Measurements from ENCODE around the gene CHCHD1.
A peak's percentile ranks its signal among the peaks of the same experiment; 100 is the strongest.

CHCHD1 gene

DNA sequence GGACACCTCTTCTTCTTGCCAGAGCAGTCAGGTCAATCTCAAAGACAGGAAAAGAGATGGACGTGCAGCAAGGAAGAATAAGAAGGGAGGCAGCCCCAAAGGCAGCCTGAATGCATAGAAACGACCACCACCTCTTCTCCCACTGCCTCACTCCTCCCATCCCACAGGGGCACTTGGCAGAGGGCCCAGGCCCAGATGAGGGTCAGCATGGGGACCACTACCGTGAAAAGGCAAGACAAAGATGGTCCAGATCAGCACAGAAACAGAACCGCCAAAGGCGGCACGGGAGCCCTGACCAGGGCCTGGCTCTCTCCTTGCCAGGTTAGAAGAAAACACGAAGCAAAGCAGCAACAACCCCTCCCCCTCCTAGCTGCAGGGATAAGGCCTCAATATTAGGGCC, 31.5 kb downstream of the CHCHD1 start:
- Histone ChIP-seq H3K4me1 (ENCODE audit: control insufficient read depth, insufficient read depth, low read length) (peaks cover 25% of the 10 kb centered on the region), H3K4me3 (ENCODE audit: low read length in 2 of 2) (no peak overlapping the region), H3K9me3 (ENCODE audit: control insufficient read depth in 2 of 2, low read length in 2 of 2) (no peaks in the 10 kb centered on the region), H3K27me3 (ENCODE audit: control insufficient read depth in 1 of 2, insufficient read depth in 2 of 2, low read length in 2 of 2) (no peaks in the 10 kb centered on the region), H3K36me3 (ENCODE audit: control insufficient read depth in 2 of 2, insufficient read depth in 2 of 2, low read length in 2 of 2) (peaks cover 48 to 49% of the 10 kb centered on the region in 2 donors), H3K27ac (ENCODE audit: low read length) (no peak overlapping the region), H3K9ac (ENCODE audit: low read length in 2 of 2) (no peak overlapping the region)

GRCh38 chr10:73814276-73814895, 32.5 kb downstream of the CHCHD1 start:
- Histone ChIP-seq H3K9me3 (ENCODE audit: control insufficient read depth in 2 of 2, low read length in 2 of 2) (no peaks in the 10 kb centered on the region), H3K27me3 (ENCODE audit: control insufficient read depth in 1 of 2, insufficient read depth in 2 of 2, low read length in 2 of 2) (no peaks in the 10 kb centered on the region), H3K4me1 (ENCODE audit: control insufficient read depth, insufficient read depth, low read length) (peaks cover 30% of the 10 kb centered on the region), H3K4me3 (ENCODE audit: low read length in 2 of 2) (no peak overlapping the region), H3K9ac (ENCODE audit: low read length in 2 of 2) (no peak overlapping the region), H3K36me3 (ENCODE audit: control insufficient read depth in 2 of 2, insufficient read depth in 2 of 2, low read length in 2 of 2) (peaks cover 50 to 51% of the 10 kb centered on the region in 2 donors), H3K27ac (ENCODE audit: low read length) (no peak overlapping the region)

- H3K4me1 ChIP-seq (ENCODE audit: control insufficient read depth, insufficient read depth, low read length): peaks cover 30% of the 10 kb centered on the region
- H3K9ac ChIP-seq (ENCODE audit: low read length in 2 of 2): no peak overlapping the region
- peaks cover 50 to 51% of the 10 kb centered on the region in 2 donors for H3K36me3 ChIP-seq (ENCODE audit: control insufficient read depth in 2 of 2, insufficient read depth in 2 of 2, low read length in 2 of 2)
- H3K27ac ChIP-seq (ENCODE audit: low read length): no peak overlapping the region
- no peak overlapping the region for H3K4me3 ChIP-seq (ENCODE audit: low read length in 2 of 2)
- no peaks in the 10 kb centered on the region for H3K27me3 ChIP-seq (ENCODE audit: control insufficient read depth in 1 of 2, insufficient read depth in 2 of 2, low read length in 2 of 2)
- H3K9me3 ChIP-seq (ENCODE audit: control insufficient read depth in 2 of 2, low read length in 2 of 2): no peaks in the 10 kb centered on the region
Measured at GRCh38 chr10:73814896-73815718, 33.3 kb downstream of the CHCHD1 start.

DNA sequence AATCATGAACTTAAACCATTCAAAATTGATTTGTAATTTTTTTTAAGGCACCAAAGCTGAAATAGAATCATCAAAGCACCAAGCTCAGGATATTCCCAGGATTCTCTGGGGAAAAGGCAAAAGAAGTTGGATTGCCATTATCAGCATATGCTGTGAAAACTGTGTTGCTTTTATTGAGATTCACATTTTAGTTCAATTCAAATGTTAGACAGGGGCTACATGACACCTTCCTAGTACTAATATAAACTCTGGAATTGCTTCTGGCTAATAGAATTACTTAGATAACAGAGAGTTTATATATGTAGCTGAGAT, 33.8 kb downstream of the CHCHD1 start:
- H3K4me3 ChIP-seq (ENCODE audit: low read length in 2 of 2): no peak overlapping the region
- H3K9me3 ChIP-seq (ENCODE audit: control insufficient read depth in 2 of 2, low read length in 2 of 2): no peaks in the 10 kb centered on the region
- no peak overlapping the region for H3K27ac ChIP-seq (ENCODE audit: low read length)
- no peaks in the 10 kb centered on the region for H3K27me3 ChIP-seq (ENCODE audit: control insufficient read depth in 1 of 2, insufficient read depth in 2 of 2, low read length in 2 of 2)
- peaks cover 25% of the 10 kb centered on the region for H3K4me1 ChIP-seq (ENCODE audit: control insufficient read depth, insufficient read depth, low read length)
- H3K36me3 ChIP-seq (ENCODE audit: control insufficient read depth in 2 of 2, insufficient read depth in 2 of 2, low read length in 2 of 2): peaks cover 50 to 51% of the 10 kb centered on the region in 2 donors
- H3K9ac ChIP-seq (ENCODE audit: low read length in 2 of 2): no peak overlapping the region

DNA sequence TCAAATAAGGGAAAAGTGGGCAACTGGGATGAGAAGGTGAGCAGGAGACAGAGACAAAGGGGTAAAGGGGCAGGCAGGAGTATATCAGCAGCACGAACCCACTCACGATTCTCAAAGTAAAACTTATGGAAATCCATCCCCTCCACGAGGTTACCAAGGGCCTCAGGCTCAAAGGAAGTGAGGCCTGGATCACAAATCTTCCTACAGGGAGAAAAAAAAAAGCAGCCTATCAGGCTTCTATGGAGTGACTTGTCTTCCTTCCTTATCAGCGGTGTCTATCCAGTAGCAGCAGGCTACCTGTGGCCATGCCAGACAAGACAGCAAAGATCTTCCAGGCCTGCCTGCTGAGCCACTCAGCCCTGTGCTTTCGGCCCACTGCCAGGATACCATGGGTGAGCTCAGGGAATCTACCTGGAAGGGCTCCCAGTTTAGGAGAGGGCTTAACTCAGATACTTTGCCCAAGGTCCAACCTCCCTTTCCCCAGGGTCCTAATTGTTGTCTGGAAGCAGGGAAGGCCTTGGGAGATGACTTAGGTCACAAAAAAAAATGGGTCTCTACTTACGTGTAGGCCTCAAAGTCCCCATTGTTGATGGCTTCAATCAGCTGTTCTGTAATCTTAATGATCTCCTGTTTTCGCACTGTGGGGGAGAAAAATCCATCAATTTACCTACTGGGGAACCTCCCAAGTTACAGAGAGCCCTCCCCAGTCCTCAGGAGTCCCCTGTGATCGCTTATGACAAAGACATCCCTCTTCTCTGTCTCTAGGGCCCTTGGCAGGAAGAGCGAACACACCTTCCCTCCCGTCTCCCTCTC, 35.3 kb downstream of the CHCHD1 start:
- no peak overlapping the region for H3K4me3 ChIP-seq (ENCODE audit: low read length in 2 of 2)
- H3K36me3 ChIP-seq (ENCODE audit: control insufficient read depth in 2 of 2, insufficient read depth in 2 of 2, low read length in 2 of 2): peaks cover 60% of the 10 kb centered on the region in 2 donors
- H3K27ac ChIP-seq (ENCODE audit: low read length): peak overlapping the region; percentile 66
- peaks cover 23% of the 10 kb centered on the region for H3K4me1 ChIP-seq (ENCODE audit: control insufficient read depth, insufficient read depth, low read length)
- peak overlapping the region in 1 of 2 donors; percentile 13 for H3K9ac ChIP-seq (ENCODE audit: low read length in 2 of 2)
- no peaks in the 10 kb centered on the region for H3K27me3 ChIP-seq (ENCODE audit: control insufficient read depth in 1 of 2, insufficient read depth in 2 of 2, low read length in 2 of 2)
- no peaks in the 10 kb centered on the region for H3K9me3 ChIP-seq (ENCODE audit: control insufficient read depth in 2 of 2, low read length in 2 of 2)

GRCh38 chr10:73817826-73818225, 36.0 kb downstream of the CHCHD1 start:
- no peaks in the 10 kb centered on the region for H3K27me3 ChIP-seq (ENCODE audit: control insufficient read depth in 1 of 2, insufficient read depth in 2 of 2, low read length in 2 of 2)
- H3K9ac ChIP-seq (ENCODE audit: low read length in 2 of 2): peak overlapping the region; percentile 13 to 27
- H3K36me3 ChIP-seq (ENCODE audit: control insufficient read depth in 2 of 2, insufficient read depth in 2 of 2, low read length in 2 of 2): peaks cover 62 to 63% of the 10 kb centered on the region in 2 donors
- peak overlapping the region; percentile 66 for H3K27ac ChIP-seq (ENCODE audit: low read length)
- no peaks in the 10 kb centered on the region for H3K9me3 ChIP-seq (ENCODE audit: control insufficient read depth in 2 of 2, low read length in 2 of 2)
- peaks cover 23% of the 10 kb centered on the region for H3K4me1 ChIP-seq (ENCODE audit: control insufficient read depth, insufficient read depth, low read length)
- H3K4me3 ChIP-seq (ENCODE audit: low read length in 2 of 2): no peak overlapping the region

DNA sequence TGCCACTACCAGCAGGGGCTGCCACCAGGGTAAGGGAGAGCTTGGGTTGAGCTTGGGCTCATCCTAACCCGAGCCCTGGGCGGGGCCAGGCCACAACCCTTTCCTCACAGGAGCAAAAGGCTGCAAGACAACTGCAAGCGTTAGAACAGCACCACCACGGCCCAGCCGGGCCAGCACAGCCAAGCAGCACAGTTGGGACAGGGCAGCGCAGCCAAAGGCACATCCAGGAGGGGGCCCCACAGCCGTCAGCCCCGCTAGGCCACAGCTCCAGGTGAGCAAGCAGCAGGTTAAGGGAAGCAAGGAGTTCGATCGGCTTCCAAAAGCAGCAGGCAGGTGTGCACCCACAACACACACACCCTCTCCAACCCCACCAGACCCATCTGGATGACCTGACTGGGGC, 36.6 kb downstream of the CHCHD1 start:
- no peak overlapping the region for H3K9ac ChIP-seq (ENCODE audit: low read length in 2 of 2)
- H3K4me3 ChIP-seq (ENCODE audit: low read length in 2 of 2): no peak overlapping the region
- peaks cover 23% of the 10 kb centered on the region for H3K4me1 ChIP-seq (ENCODE audit: control insufficient read depth, insufficient read depth, low read length)
- peak overlapping the region; percentile 66 for H3K27ac ChIP-seq (ENCODE audit: low read length)
- peaks cover 60 to 63% of the 10 kb centered on the region in 2 donors for H3K36me3 ChIP-seq (ENCODE audit: control insufficient read depth in 2 of 2, insufficient read depth in 2 of 2, low read length in 2 of 2)
- no peaks in the 10 kb centered on the region for H3K9me3 ChIP-seq (ENCODE audit: control insufficient read depth in 2 of 2, low read length in 2 of 2)
- H3K27me3 ChIP-seq (ENCODE audit: control insufficient read depth in 1 of 2, insufficient read depth in 2 of 2, low read length in 2 of 2): no peaks in the 10 kb centered on the region

- H3K9ac ChIP-seq (ENCODE audit: low read length in 2 of 2): no peak overlapping the region
- H3K4me1 ChIP-seq (ENCODE audit: control insufficient read depth, insufficient read depth, low read length): peaks cover 23% of the 10 kb centered on the region
- H3K36me3 ChIP-seq (ENCODE audit: control insufficient read depth in 2 of 2, insufficient read depth in 2 of 2, low read length in 2 of 2): peaks cover 63% of the 10 kb centered on the region in 2 donors
- H3K27ac ChIP-seq (ENCODE audit: low read length): peak overlapping the region; percentile 66
- H3K27me3 ChIP-seq (ENCODE audit: control insufficient read depth in 1 of 2, insufficient read depth in 2 of 2, low read length in 2 of 2): no peaks in the 10 kb centered on the region
- H3K4me3 ChIP-seq (ENCODE audit: low read length in 2 of 2): no peak overlapping the region
- H3K9me3 ChIP-seq (ENCODE audit: control insufficient read depth in 2 of 2, low read length in 2 of 2): no peaks in the 10 kb centered on the region
Measured at GRCh38 chr10:73819081-73819480, 37.2 kb downstream of the CHCHD1 start.

DNA sequence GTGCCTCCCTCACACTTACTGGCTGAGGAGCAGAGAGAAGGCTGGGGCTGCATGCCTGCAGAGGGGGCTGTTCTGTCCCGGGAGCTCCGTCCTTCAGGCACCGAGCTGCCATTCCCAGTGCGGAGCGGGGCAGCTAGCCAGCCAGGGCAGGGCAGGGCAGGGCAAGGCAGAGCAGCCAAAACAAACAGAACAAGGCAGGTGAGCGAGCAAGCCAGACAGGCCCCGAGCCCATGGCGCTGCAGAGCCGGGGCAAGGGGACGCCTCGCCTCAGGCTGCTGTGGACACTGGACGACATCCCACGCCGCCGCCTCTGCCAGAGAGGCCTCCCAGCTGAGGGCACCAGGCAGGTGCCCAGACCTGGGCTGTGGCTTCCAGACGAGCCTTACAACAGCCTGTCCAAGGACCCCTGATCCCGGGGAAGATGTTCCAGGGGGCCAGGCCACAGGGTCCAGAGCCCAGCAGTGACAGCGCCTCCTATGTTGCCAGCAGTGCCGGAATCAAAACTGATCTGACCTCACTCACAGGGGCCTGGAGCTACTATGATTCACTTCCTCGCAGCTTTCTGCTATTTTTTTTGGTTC, 37.8 kb downstream of the CHCHD1 start:
- H3K9ac ChIP-seq (ENCODE audit: low read length in 2 of 2): peak overlapping the region in 1 of 2 donors; percentile 22
- H3K36me3 ChIP-seq (ENCODE audit: control insufficient read depth in 2 of 2, insufficient read depth in 2 of 2, low read length in 2 of 2): peaks cover 65% of the 10 kb centered on the region in 2 donors
- H3K4me3 ChIP-seq (ENCODE audit: low read length in 2 of 2): no peak overlapping the region
- peak overlapping the region; percentile 66 for H3K27ac ChIP-seq (ENCODE audit: low read length)
- H3K4me1 ChIP-seq (ENCODE audit: control insufficient read depth, insufficient read depth, low read length): peaks cover 23% of the 10 kb centered on the region
- no peaks in the 10 kb centered on the region for H3K27me3 ChIP-seq (ENCODE audit: control insufficient read depth in 1 of 2, insufficient read depth in 2 of 2, low read length in 2 of 2)
- H3K9me3 ChIP-seq (ENCODE audit: control insufficient read depth in 2 of 2, low read length in 2 of 2): no peaks in the 10 kb centered on the region

GRCh38 chr10:73823391-73823790, 41.5 kb downstream of the CHCHD1 start:
- H3K4me3 ChIP-seq (ENCODE audit: low read length in 2 of 2): no peak overlapping the region
- peaks cover 61 to 64% of the 10 kb centered on the region in 2 donors for H3K36me3 ChIP-seq (ENCODE audit: control insufficient read depth in 2 of 2, insufficient read depth in 2 of 2, low read length in 2 of 2)
- H3K9me3 ChIP-seq (ENCODE audit: control insufficient read depth in 2 of 2, low read length in 2 of 2): no peaks in the 10 kb centered on the region
- peaks cover 13% of the 10 kb centered on the region for H3K4me1 ChIP-seq (ENCODE audit: control insufficient read depth, insufficient read depth, low read length)
- no peak overlapping the region for H3K27ac ChIP-seq (ENCODE audit: low read length)
- H3K27me3 ChIP-seq (ENCODE audit: control insufficient read depth in 1 of 2, insufficient read depth in 2 of 2, low read length in 2 of 2): no peaks in the 10 kb centered on the region
- no peak overlapping the region for H3K9ac ChIP-seq (ENCODE audit: low read length in 2 of 2)
